ENCODE measurements around the gene RNF213.
"Not testable (repeated sequence)": the region's sequence is repeated elsewhere in the genome, so short reads cannot be mapped to it uniquely, and the experiment has no call there.

GRCh38 chr17:80410441-80411087 lies 149.9 kb downstream of the RNF213 start:
- TF ChIP-seq CTCF, POLR2A (IDR thresholded peaks at IDR 0.05): not testable (repeated sequence)
